ENCODE measurements around the gene PPIB. TPM values are rescaled to one million over a fixed set of nuclear protein-coding genes. Genes with fewer than 3 reads are reported as not detected.

Gene PPIB
- total RNA-seq, 6 experiments from 2014 or later: 276 to 535 (median 474) TPM

DNA sequence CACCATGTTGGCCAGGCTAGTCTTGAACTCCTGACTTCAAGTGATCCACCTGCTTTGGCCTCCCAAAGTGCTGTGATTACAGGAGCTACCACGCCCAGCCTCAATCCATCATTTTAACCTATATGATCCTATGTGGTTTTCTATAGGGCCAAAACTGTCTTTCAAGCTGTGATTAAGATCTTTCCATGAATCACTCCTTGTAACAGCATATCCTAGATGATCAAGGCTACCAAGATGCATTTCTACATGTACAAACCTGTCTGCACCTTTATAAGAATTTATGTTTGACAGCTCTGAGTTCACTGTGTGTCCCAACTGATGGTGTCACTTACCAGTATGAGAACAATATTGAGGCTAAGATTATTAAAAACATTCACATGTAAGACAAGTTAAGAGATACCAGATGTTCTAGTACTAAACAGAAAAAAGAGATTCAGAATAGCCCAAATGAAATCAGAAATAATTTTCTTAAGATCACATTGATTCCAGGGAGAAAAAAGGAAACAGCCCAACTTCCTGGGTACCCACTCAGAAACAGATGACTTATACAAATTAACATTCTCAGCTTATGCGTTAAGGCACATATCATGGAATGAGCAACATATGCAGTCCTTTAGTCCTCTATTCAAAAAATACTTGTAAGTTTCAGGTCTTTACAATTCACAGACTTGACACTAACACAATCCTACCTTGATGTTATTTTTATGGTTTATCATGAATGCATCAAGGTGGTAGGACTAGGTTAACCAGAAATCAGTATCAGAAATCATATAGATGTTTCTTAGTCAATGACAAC lies 24.8 kb upstream of the PPIB start:
- ATAC-seq (no peak), DNase-seq (no peak)
- Histone ChIP-seq H3K27me3 (no peaks in the 10 kb centered on the region), H3K4me1 (no peaks in the 10 kb centered on the region), H3K9me3 (no peaks in the 10 kb centered on the region), H3K27ac (no peak overlapping the region), H3K36me3 (no peaks in the 10 kb centered on the region), H3K4me3 (no peak overlapping the region)
- TF ChIP-seq, protein P1, sequence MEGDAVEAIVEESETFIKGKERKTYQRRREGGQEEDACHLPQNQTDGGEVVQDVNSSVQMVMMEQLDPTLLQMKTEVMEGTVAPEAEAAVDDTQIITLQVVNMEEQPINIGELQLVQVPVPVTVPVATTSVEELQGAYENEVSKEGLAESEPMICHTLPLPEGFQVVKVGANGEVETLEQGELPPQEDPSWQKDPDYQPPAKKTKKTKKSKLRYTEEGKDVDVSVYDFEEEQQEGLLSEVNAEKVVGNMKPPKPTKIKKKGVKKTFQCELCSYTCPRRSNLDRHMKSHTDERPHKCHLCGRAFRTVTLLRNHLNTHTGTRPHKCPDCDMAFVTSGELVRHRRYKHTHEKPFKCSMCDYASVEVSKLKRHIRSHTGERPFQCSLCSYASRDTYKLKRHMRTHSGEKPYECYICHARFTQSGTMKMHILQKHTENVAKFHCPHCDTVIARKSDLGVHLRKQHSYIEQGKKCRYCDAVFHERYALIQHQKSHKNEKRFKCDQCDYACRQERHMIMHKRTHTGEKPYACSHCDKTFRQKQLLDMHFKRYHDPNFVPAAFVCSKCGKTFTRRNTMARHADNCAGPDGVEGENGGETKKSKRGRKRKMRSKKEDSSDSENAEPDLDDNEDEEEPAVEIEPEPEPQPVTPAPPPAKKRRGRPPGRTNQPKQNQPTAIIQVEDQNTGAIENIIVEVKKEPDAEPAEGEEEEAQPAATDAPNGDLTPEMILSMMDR (IDR thresholded peaks at IDR 0.05): no peak
- no peak for TF ChIP-seq POLR2A (IDR thresholded peaks at IDR 0.05)
- 86% methylated on average over 2 of the region's 2 CpGs for WGBS (ENCODE audit: insufficient coverage, low coverage, low lambda C conversion rate, missing lambda C conversion rate)
- intact Hi-C loops (cut with DNase I): no loop called here

DNA sequence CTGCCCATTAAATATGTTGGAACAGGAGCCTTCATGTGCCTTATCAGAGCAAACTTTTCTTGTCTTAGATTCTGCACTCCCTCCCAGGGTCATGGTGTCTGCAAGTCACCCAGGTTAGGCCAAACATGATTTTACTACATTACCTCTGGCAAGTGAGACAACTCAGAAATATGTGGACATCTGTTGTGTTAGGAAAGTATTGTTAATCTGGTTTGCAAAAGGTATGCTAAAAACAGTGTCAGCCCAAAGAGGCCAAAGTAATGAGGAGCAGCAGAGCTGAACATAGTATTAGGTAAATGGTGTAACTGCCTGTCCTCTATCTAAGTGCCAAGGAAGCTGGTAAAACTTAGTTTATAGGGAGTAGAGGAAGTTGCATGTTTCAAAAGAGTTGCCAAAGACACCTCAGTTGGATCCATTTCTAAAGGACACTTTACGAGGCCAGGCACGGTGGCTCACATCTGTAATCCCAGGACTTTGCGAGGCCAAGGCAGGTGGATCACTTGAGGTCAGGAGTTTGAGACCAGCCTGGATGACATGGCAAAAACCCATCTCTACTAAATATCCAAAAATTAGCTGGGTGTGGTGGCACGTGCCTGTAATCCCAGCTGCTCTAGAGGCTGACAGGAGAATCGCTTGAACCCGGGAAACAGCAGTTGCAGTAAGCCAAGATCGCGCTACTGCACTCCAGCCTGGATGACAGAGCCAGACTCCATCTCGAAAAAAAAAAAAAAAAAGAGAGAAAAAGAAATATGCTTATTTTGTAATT lies 22.5 kb upstream of the PPIB start:
- H3K4me3 ChIP-seq: no peak overlapping the region
- intact Hi-C loops (cut with DNase I): no loop called here
- no peaks in the 10 kb centered on the region for H3K27me3 ChIP-seq

DNA sequence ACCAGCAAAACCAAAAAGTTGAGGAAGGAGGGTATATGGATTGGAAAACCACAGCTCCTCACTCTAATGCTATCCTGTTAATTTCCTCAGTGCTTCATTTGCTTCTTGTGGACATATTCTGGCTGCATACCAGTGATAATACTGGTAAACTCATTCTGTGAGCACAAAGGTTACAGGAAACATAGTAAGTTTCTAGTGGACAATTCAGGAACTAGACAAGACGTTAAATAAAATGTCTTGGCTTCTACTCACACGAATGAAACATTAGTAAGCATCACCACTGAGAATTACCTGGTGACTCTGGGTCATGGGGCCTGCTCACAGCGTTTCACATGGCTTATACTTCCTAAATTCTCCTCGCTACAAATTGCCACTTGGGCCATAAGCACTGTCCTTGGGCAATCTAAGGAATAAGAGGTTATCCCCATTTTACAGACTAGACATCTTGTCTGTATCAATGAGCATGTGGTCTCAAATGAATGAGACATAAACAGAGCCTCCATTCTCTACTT lies 20.1 kb upstream of the PPIB start:
- intact Hi-C loops (cut with DNase I): no loop called here
- Histone ChIP-seq H3K4me1 (no peaks in the 10 kb centered on the region), H3K9me3 (no peaks in the 10 kb centered on the region), H3K27me3 (no peaks in the 10 kb centered on the region), H3K36me3 (no peaks in the 10 kb centered on the region), H3K27ac (no peak overlapping the region), H3K4me3 (no peak overlapping the region)
- WGBS (ENCODE audit: insufficient coverage, low coverage, low lambda C conversion rate, missing lambda C conversion rate): 79% methylated on average over 4 of the region's 4 CpGs
- TF ChIP-seq, protein P1 (IDR thresholded peaks at IDR 0.05): no peak
- TF ChIP-seq POLR2A (IDR thresholded peaks at IDR 0.05): no peak
- DNase-seq (no peak), ATAC-seq (no peak)

More for the DNA sequence above, 22.5 kb upstream of the PPIB start:
- Histone ChIP-seq H3K4me1 (no peaks in the 10 kb centered on the region), H3K27ac (no peak overlapping the region), H3K9me3 (no peaks in the 10 kb centered on the region), H3K36me3 (no peaks in the 10 kb centered on the region)
- ATAC-seq (no peak), DNase-seq (no peak)
- TF ChIP-seq POLR2A (IDR thresholded peaks at IDR 0.05): no peak
- TF ChIP-seq, protein P1 (IDR thresholded peaks at IDR 0.05): no peak
- WGBS (ENCODE audit: insufficient coverage, low coverage, low lambda C conversion rate, missing lambda C conversion rate): 97% methylated on average over 6 of the region's 9 CpGs

DNA sequence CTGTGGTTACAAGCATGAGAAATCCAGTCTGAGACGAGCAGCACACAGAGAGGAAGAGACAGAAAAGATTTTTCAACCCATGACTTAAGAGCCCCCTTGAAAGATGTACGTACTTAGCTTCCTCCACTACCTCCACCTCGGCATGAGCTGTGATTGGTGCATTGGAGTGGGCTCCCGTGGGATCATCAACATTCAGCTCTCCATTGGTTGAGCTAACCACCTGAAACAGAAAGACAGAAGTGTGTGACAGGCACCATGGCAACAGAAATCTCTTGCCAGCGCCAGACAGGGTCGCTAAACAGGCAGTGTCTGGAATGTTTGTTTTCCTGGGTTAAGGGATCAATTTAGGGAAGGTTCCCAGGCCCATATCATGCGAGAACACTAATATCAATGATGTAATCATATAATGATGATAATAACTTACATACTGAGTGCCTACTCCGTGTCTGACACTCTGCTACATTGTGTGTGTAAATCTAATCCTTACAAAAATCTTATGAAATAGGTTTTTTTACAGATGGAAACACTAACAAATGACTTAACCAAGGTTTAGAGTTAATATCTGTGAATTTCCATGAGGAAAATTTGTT lies 17.5 kb upstream of the PPIB start:
- DNase-seq (no peak), ATAC-seq (no peak)
- no peak overlapping the region for H3K27ac ChIP-seq
- H3K9me3 ChIP-seq: no peaks in the 10 kb centered on the region
- WGBS (ENCODE audit: insufficient coverage, low coverage, low lambda C conversion rate, missing lambda C conversion rate): 73% methylated on average over 8 of the region's 8 CpGs
- no peaks in the 10 kb centered on the region for H3K27me3 ChIP-seq
- H3K4me1 ChIP-seq: no peaks in the 10 kb centered on the region
- intact Hi-C loops (cut with DNase I): no loop called here
- H3K36me3 ChIP-seq: no peaks in the 10 kb centered on the region
- no peak overlapping the region for H3K4me3 ChIP-seq
- no peak for TF ChIP-seq POLR2A (IDR thresholded peaks at IDR 0.05)
- TF ChIP-seq, protein P1 (IDR thresholded peaks at IDR 0.05): no peak

Measured in right lobe of liver (tissue), 6 donors.